IMR-90 (cell line): ENCODE results near the gene RAPSN. TPM values are rescaled to one million over a fixed set of nuclear protein-coding genes. Genes with fewer than 3 reads are reported as not detected.

ENCODE experiments used
- ATAC-seq: fragments of 200-7000 bp; cut with Tn5 transposase; 2 replicates; pipeline ENCODE4 v1.9.1; 2020; ENCODE audit warnings: low read depth, mild to moderate bottlenecking, moderate library complexity
- BruUV-seq: library from RNA; stranded (reverse); fragments of 400-500 nt; replicated peaks from 2 replicates; lab custom pipeline; 2021; lab: Mats Ljungman, UMichigan
- CTCF ChIA-PET: fragments of 300-600 bp; formaldehyde crosslinking; extraction: SDS; loops from one replicate; lab custom pipeline; 2021; ENCODE audit warnings: antibody characterized with exemption; lab: Yijun Ruan, JAX
- POLR2A ChIA-PET: fragments of 300-600 bp; sonication (Branson Sonifier 250); formaldehyde crosslinking; loops from one replicate; lab custom pipeline; 2022; ENCODE audit warnings: antibody characterized with exemption; ENCODE audit not compliant: unreplicated experiment; lab: Charles Lee
- DNase-seq: peaks from one replicate; pipeline ENCODE4 v3.0.0; 2013
- H2AFZ ChIP-seq: replicated peaks from 2 replicates; pipeline ENCODE3; 2013; ENCODE audit warnings: low read length, mild to moderate bottlenecking; ENCODE audit not compliant: poor library complexity
- H2AK5ac ChIP-seq: 2 replicates; pipeline ENCODE4 v1.6.1; 2013; ENCODE audit warnings: low read depth, low read length, inconsistent platforms
- H2AK9ac ChIP-seq: replicated peaks from 2 replicates; pipeline ENCODE3; 2013; ENCODE audit warnings: mild to moderate bottlenecking, low read depth, low read length, moderate library complexity; ENCODE audit not compliant: poor library complexity
- H2BK120ac ChIP-seq: 2 replicates; pipeline ENCODE4 v1.6.1; 2013; ENCODE audit warnings: low read depth, low read length, inconsistent platforms
- H2BK15ac ChIP-seq: 3 replicates; pipeline ENCODE4 v1.6.1; 2013; ENCODE audit warnings: low read depth, low read length, inconsistent platforms
- H2BK20ac ChIP-seq: 2 replicates; pipeline ENCODE4 v1.6.1; 2013; ENCODE audit warnings: low read depth, mild to moderate bottlenecking, inconsistent platforms, low read length, moderate library complexity
- H2BK5ac ChIP-seq: 2 replicates; pipeline ENCODE4 v1.6.1; 2013; ENCODE audit warnings: mild to moderate bottlenecking, low read depth, low read length, inconsistent platforms; ENCODE audit not compliant: poor library complexity, severe bottlenecking
- H3K14ac ChIP-seq: replicated peaks from 2 replicates; pipeline ENCODE4 v1.6.1; 2013; ENCODE audit warnings: low read depth, low read length, inconsistent platforms
- H3K18ac ChIP-seq: 2 replicates; pipeline ENCODE4 v1.6.1; 2013; ENCODE audit warnings: low read depth, low read length, control low read depth
- H3K23ac ChIP-seq: 2 replicates; pipeline ENCODE4 v1.6.1; 2013; ENCODE audit warnings: low read depth, low read length, inconsistent platforms
- H3K27ac ChIP-seq: 2 replicates; pipeline ENCODE4 v1.5.1; 2013; ENCODE audit warnings: mild to moderate bottlenecking, control low read depth, low read length; ENCODE audit not compliant: insufficient read depth
- H3K27me3 ChIP-seq: 2 replicates; pipeline ENCODE4 v1.6.1; 2013; ENCODE audit warnings: low read length; ENCODE audit not compliant: control insufficient read depth, insufficient read depth
- H3K36me3 ChIP-seq: 2 replicates; pipeline ENCODE4 v1.6.1; 2013; ENCODE audit warnings: low read length, mixed read lengths; ENCODE audit not compliant: control insufficient read depth, insufficient read depth
- H3K4ac ChIP-seq: 2 replicates; pipeline ENCODE4 v1.6.1; 2013; ENCODE audit warnings: low read depth, low read length, inconsistent platforms
- H3K4me1 ChIP-seq: 2 replicates; pipeline ENCODE4 v1.6.1; 2013; ENCODE audit warnings: low read length, mixed read lengths; ENCODE audit not compliant: control insufficient read depth, insufficient read depth
- H3K4me2 ChIP-seq: 2 replicates; pipeline ENCODE4 v1.6.1; 2013; ENCODE audit warnings: low read depth, mild to moderate bottlenecking, control low read depth, low read length, moderate library complexity
- H3K4me3 ChIP-seq: 2 replicates; pipeline ENCODE4 v1.5.1; 2013; ENCODE audit warnings: low read depth, mild to moderate bottlenecking, control low read depth, low read length, moderate library complexity; ENCODE audit not compliant: insufficient read depth
- H3K56ac ChIP-seq: 2 replicates; pipeline ENCODE4 v1.6.1; 2013; ENCODE audit warnings: low read length, inconsistent platforms; ENCODE audit not compliant: insufficient read depth; ENCODE audit errors: extremely low read depth
- H3K79me1 ChIP-seq, 2 experiments: 2 replicates each; pipeline ENCODE4 v1.6.1; 2013; ENCODE audit warnings: low read length in 2 of 2, inconsistent platforms in 1 of 2, low read depth in 1 of 2
- H3K9ac ChIP-seq: 2 replicates; pipeline ENCODE4 v1.6.1; 2013; ENCODE audit warnings: low read depth, low read length, control low read depth
- H3K9me1 ChIP-seq: 2 replicates; pipeline ENCODE4 v1.6.1; 2013; ENCODE audit warnings: low read length, inconsistent platforms; ENCODE audit not compliant: insufficient read depth
- H3K9me3 ChIP-seq: 2 replicates; pipeline ENCODE4 v1.6.1; 2013; ENCODE audit warnings: low read length; ENCODE audit not compliant: control insufficient read depth, insufficient read depth
- H4K20me1 ChIP-seq: 2 replicates; pipeline ENCODE4 v1.6.1; 2013; ENCODE audit warnings: low read length, inconsistent platforms; ENCODE audit not compliant: insufficient read depth
- H4K5ac ChIP-seq: 2 replicates; pipeline ENCODE4 v1.6.1; 2013; ENCODE audit warnings: mild to moderate bottlenecking, low read depth, low read length, control low read depth
- H4K8ac ChIP-seq, 2 experiments: 2 replicates each; pipeline ENCODE4 v1.6.1; 2013; ENCODE audit warnings: low read depth in 2 of 2, low read length in 2 of 2, control low read depth in 1 of 2, inconsistent platforms in 1 of 2
- H4K91ac ChIP-seq: 2 replicates; pipeline ENCODE4 v1.6.1; 2013; ENCODE audit warnings: low read depth, low read length, inconsistent platforms; ENCODE audit not compliant: insufficient read depth
- FOS ChIP-seq: fragments of 150-350 bp; IDR thresholded peaks from 2 replicates; pipeline ENCODE4 v1.6.1; 2016; ENCODE audit warnings: low read depth, low read length
- RCOR1 ChIP-seq: IDR thresholded peaks from 2 replicates; pipeline ENCODE4 v1.6.1; 2012; ENCODE audit warnings: mild to moderate bottlenecking, low read length, improper control_type of control experiment; ENCODE audit not compliant: insufficient replicate concordance
- SMC3 ChIP-seq: fragments of 150-350 bp; IDR thresholded peaks from 2 replicates; pipeline ENCODE4 v1.6.1; 2016; ENCODE audit warnings: low read depth, mild to moderate bottlenecking, antibody characterized with exemption, low read length, moderate library complexity
- WGBS, 2 experiments: methylation state at CpG; one replicate each; pipeline versions ENCODE4 v1.1.5 to v1.1.7; 2013; ENCODE audit warnings: missing lambda C conversion rate in 2 of 2; ENCODE audit not compliant: insufficient read length in 1 of 2; ENCODE audit errors: extremely low coverage in 2 of 2; 5-methylcytosine and 5-hydroxymethylcytosine counted together
- dilution Hi-C: fragments of 300-500 bp; cut with HindIII; formaldehyde crosslinking; loops from one replicate; pipeline ENCODE4 v1.14.3; 2018; ENCODE audit warnings: low sequenced_read_pairs; ENCODE audit not compliant: unreplicated experiment
- in situ Hi-C: fragments of 300-500 bp; cut with MboI; formaldehyde crosslinking; loops from 3 replicates; pipeline ENCODE4 v1.14.3; 2019; ENCODE audit warnings: low sequenced_read_pairs, inconsistent platforms, mixed read lengths
- intact Hi-C: fragments of 100-400 bp; cut with micrococcal nuclease; formaldehyde crosslinking; loops from 2 replicates; pipeline ENCODE4 v1.10.0; 2022
- polyA plus RNA-seq, 3 experiments: library from polyadenylated mRNA; depleted of rRNA; stranded (reverse); fragments of >200 nt; gene quantifications; 2 replicates each; pipeline ENCODE4 v1.2.3, GENCODE V29; 2012; ENCODE audit warnings: low replicate concordance in 1 of 3
- total RNA-seq: library from RNA; depleted of rRNA; stranded (reverse); fragments of >200 nt; gene quantifications from 2 replicates; pipeline ENCODE4 v1.2.3, GENCODE V29; 2012

The RAPSN gene
- total and polyA plus RNA-seq, 2 of the 4 experiments (the other 2 are of a cell fraction): 0.03 TPM; not detected in 1

DNA sequence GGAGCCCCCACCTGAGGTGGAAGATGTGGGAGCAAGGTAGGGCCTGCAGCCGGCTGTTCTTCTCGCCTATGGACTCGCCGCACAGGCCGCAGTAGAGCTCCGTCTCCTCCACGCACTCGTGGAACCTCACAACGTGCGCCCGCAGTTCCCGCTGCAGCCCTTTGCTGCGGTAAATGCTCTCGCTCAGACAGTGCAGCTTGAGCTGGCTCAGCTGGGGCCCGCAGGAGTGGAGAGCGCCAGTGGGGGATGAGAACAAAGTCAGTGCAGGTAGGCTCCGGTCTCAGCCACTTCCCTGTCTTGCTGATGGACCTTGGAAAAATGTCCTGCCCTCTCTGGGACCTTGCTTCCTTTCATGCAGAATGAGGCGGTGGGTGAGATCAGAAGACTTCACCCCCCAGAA lies 10.2 kb downstream of the RAPSN start:
- POLR2A ChIA-PET: no interaction called here
- no peak overlapping the region for H3K4me2 ChIP-seq
- no TSS peak for BruUV-seq

More for the DNA sequence above, 10.2 kb downstream of the RAPSN start:
- dilution Hi-C loops (no loop called here), in situ Hi-C loops (no loop called here), intact Hi-C loops (no loop called here)
- Histone ChIP-seq H3K9ac (no peak overlapping the region), H3K9me1 (no peaks in the 10 kb centered on the region; the same call in 1 of the 2 replicates), H3K27me3 (no peaks in the 10 kb centered on the region), H3K4ac (no peak overlapping the region), H2BK15ac (no peak overlapping the region), H2BK120ac (no peak overlapping the region), H4K5ac (no peak overlapping the region), H4K91ac (no peak overlapping the region), H3K14ac (no peak overlapping the region), H2AK5ac (no peak overlapping the region), H2BK5ac (no peak overlapping the region), H4K8ac (no peak overlapping the region), H2BK20ac (no peak overlapping the region), H4K20me1 (no peaks in the 10 kb centered on the region), H3K79me1 (no peaks in the 10 kb centered on the region), H3K4me1 (no peaks in the 10 kb centered on the region), H2AK9ac (no peak overlapping the region), H3K27ac (no peak overlapping the region), H3K23ac (no peak overlapping the region), H3K36me3 (no peaks in the 10 kb centered on the region), H3K18ac (no peak overlapping the region), H3K56ac (no peak overlapping the region), H2AFZ (no peak overlapping the region), H3K4me3 (no peak overlapping the region), H3K9me3 (no peaks in the 10 kb centered on the region)
- 97% methylated on average over 11 of the region's 18 CpGs; no CpG with 5 or more reads in 1 of the 2 experiments for WGBS, 2 experiments
- no peak for DNase-seq
- ATAC-seq: no peak
- CTCF ChIA-PET: no interaction called here
- TF ChIP-seq RCOR1 (no peak), FOS (no peak), SMC3 (no peak)
